HEK293 (cell line): ENCODE data around the gene TMEM106C.

Experiments used
- KLF7 ChIP-seq: fragments of 450-650 bp; formaldehyde crosslinking; IDR thresholded peaks from 2 replicates; pipeline ENCODE4 v1.5.1; 2016; ENCODE audit warnings: missing biosample characterization, missing genetic modification characterization, borderline replicate concordance
- KLF8 ChIP-seq: fragments of 450-650 bp; formaldehyde crosslinking; IDR thresholded peaks from 2 replicates; pipeline ENCODE4 v1.5.1; 2016; ENCODE audit warnings: missing biosample characterization, missing genetic modification characterization
- MYNN ChIP-seq: fragments of 450-650 bp; formaldehyde crosslinking; IDR thresholded peaks from 2 replicates; pipeline ENCODE4 v1.5.1; 2016; ENCODE audit warnings: missing biosample characterization, missing genetic modification characterization, borderline replicate concordance
- REPIN1 ChIP-seq: fragments of 450-650 bp; formaldehyde crosslinking; IDR thresholded peaks from 2 replicates; pipeline ENCODE4 v1.5.1; 2017; ENCODE audit warnings: missing biosample characterization, missing genetic modification characterization, low read depth
- SETDB1 ChIP-seq: IDR thresholded peaks from one replicate; pipeline ENCODE4 v1.6.1; 2017; ENCODE audit warnings: mild to moderate bottlenecking, low read length, moderate library complexity, mixed read lengths; ENCODE audit not compliant: insufficient read length
- SP3 ChIP-seq: fragments of 450-650 bp; formaldehyde crosslinking; IDR thresholded peaks from 2 replicates; pipeline ENCODE4 v1.5.1; 2016; ENCODE audit warnings: missing biosample characterization, missing genetic modification characterization
- ZBTB8A ChIP-seq: fragments of 450-650 bp; formaldehyde crosslinking; IDR thresholded peaks from 2 replicates; pipeline ENCODE4 v1.5.1; 2016; ENCODE audit warnings: missing biosample characterization, missing genetic modification characterization
- ZNF10 ChIP-seq: fragments of 450-650 bp; formaldehyde crosslinking; IDR thresholded peaks from 2 replicates; pipeline ENCODE4 v1.5.1; 2017; ENCODE audit warnings: missing biosample characterization, missing genetic modification characterization
- ZNF140 ChIP-seq: fragments of 450-650 bp; formaldehyde crosslinking; IDR thresholded peaks from 2 replicates; pipeline ENCODE4 v1.5.1; 2016; ENCODE audit warnings: missing biosample characterization, missing genetic modification characterization
- ZNF239 ChIP-seq: fragments of 450-650 bp; formaldehyde crosslinking; IDR thresholded peaks from 2 replicates; pipeline ENCODE4 v1.5.1; 2016; ENCODE audit warnings: missing biosample characterization, missing genetic modification characterization
- ZNF292 ChIP-seq: fragments of 450-650 bp; formaldehyde crosslinking; IDR thresholded peaks from 2 replicates; pipeline ENCODE4 v1.5.1; 2016; ENCODE audit warnings: low read depth, missing biosample characterization, missing genetic modification characterization, borderline replicate concordance
- ZNF426 ChIP-seq: fragments of 450-650 bp; formaldehyde crosslinking; IDR thresholded peaks from 2 replicates; pipeline ENCODE4 v1.5.1; 2017; ENCODE audit warnings: missing biosample characterization, missing genetic modification characterization, mild to moderate bottlenecking, inconsistent platforms, moderate library complexity
- ZNF561 ChIP-seq: fragments of 450-650 bp; IDR thresholded peaks from 2 replicates; pipeline ENCODE4 v1.5.1; 2018; ENCODE audit warnings: missing biosample characterization, missing genetic modification characterization, borderline replicate concordance
- ZNF600 ChIP-seq: fragments of 450-650 bp; formaldehyde crosslinking; IDR thresholded peaks from 2 replicates; pipeline ENCODE4 v1.5.1; 2016; ENCODE audit warnings: missing biosample characterization, missing genetic modification characterization
- TF ChIP-seq, protein P1 (sequence below): fragments of 450-650 bp; formaldehyde crosslinking; conservative IDR thresholded peaks from 2 replicates; pipeline ENCODE4 v1.5.1; 2016; ENCODE audit warnings: low read depth, missing biosample characterization, missing genetic modification characterization
- TF ChIP-seq, protein P2 (sequence below): fragments of 450-650 bp; formaldehyde crosslinking; IDR thresholded peaks from 2 replicates; pipeline ENCODE4 v1.5.1; 2017; ENCODE audit warnings: missing biosample characterization, missing genetic modification characterization
- TF ChIP-seq, protein P3 (sequence below): fragments of 450-650 bp; formaldehyde crosslinking; IDR thresholded peaks from 2 replicates; pipeline ENCODE4 v1.5.1; 2016; ENCODE audit warnings: missing biosample characterization, missing genetic modification characterization
- TF ChIP-seq, protein P4 (sequence below): fragments of 450-650 bp; formaldehyde crosslinking; IDR thresholded peaks from 2 replicates; pipeline ENCODE4 v1.5.1; 2017; ENCODE audit warnings: missing biosample characterization, missing genetic modification characterization
- TF ChIP-seq, protein P5 (sequence below): IDR thresholded peaks from 2 replicates; pipeline ENCODE4 v1.6.1; 2011; ENCODE audit warnings: mild to moderate bottlenecking, low read depth, low read length, borderline replicate concordance

TMEM106C gene

DNA sequence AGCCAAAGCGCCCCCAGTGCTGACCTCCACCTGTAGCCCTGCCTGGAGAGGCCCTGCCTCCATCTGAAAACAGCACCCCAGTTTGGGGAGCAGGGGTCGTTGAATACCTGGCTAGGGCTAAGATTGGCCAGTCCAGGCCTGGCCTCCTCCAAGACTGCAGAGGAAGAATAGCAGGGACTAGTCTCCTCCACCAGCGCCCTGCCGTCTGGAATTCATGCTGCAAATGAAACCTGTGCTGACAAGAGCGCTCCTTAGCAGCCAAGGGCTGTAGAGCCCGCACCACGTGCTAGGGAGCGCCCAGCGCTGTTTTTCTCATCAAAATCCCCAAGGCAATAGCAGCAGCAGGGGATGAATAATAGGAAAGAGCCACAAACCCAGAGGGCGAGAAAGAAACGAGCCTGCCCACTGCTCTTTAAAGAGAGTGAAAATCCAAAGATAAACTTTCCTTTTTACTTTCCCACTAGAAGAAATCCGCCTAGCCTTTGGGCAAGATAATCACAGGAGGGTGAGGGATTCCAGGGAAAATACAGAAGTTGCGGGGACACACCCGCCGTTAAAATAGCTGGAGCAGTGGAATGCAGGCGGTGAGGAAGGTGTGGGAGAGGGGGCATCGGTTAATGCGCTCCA, 37.6 kb downstream of the TMEM106C start (continued):
- TF ChIP-seq REPIN1 (tag by site-specific recombination), result no peak
- TF ChIP-seq, protein P1, sequence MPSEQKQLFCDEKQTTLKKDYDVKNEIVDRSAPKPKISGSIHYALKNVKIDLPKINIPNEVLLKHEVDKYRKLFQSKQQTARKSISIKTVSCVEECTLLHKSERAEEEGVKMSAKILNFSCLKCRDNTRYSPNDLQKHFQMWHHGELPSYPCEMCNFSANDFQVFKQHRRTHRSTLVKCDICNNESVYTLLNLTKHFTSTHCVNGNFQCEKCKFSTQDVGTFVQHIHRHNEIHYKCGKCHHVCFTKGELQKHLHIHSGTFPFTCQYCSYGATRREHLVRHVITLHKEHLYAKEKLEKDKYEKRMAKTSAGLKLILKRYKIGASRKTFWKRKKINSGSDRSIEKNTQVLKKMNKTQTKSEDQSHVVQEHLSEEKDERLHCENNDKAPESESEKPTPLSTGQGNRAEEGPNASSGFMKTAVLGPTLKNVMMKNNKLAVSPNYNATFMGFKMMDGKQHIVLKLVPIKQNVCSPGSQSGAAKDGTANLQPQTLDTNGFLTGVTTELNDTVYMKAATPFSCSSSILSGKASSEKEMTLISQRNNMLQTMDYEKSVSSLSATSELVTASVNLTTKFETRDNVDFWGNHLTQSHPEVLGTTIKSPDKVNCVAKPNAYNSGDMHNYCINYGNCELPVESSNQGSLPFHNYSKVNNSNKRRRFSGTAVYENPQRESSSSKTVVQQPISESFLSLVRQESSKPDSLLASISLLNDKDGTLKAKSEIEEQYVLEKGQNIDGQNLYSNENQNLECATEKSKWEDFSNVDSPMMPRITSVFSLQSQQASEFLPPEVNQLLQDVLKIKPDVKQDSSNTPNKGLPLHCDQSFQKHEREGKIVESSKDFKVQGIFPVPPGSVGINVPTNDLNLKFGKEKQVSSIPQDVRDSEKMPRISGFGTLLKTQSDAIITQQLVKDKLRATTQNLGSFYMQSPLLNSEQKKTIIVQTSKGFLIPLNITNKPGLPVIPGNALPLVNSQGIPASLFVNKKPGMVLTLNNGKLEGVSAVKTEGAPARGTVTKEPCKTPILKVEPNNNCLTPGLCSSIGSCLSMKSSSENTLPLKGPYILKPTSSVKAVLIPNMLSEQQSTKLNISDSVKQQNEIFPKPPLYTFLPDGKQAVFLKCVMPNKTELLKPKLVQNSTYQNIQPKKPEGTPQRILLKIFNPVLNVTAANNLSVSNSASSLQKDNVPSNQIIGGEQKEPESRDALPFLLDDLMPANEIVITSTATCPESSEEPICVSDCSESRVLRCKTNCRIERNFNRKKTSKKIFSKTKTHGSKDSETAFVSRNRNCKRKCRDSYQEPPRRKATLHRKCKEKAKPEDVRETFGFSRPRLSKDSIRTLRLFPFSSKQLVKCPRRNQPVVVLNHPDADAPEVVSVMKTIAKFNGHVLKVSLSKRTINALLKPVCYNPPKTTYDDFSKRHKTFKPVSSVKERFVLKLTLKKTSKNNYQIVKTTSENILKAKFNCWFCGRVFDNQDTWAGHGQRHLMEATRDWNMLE (tag by site-specific recombination), result no peak
- no peak for TF ChIP-seq KLF8
- TF ChIP-seq, protein P2, sequence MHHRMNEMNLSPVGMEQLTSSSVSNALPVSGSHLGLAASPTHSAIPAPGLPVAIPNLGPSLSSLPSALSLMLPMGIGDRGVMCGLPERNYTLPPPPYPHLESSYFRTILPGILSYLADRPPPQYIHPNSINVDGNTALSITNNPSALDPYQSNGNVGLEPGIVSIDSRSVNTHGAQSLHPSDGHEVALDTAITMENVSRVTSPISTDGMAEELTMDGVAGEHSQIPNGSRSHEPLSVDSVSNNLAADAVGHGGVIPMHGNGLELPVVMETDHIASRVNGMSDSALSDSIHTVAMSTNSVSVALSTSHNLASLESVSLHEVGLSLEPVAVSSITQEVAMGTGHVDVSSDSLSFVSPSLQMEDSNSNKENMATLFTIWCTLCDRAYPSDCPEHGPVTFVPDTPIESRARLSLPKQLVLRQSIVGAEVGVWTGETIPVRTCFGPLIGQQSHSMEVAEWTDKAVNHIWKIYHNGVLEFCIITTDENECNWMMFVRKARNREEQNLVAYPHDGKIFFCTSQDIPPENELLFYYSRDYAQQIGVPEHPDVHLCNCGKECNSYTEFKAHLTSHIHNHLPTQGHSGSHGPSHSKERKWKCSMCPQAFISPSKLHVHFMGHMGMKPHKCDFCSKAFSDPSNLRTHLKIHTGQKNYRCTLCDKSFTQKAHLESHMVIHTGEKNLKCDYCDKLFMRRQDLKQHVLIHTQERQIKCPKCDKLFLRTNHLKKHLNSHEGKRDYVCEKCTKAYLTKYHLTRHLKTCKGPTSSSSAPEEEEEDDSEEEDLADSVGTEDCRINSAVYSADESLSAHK, result no peak
- no peak for TF ChIP-seq ZNF600
- no peak for TF ChIP-seq MYNN (tag by site-specific recombination)
- TF ChIP-seq SP3 (tag by site-specific recombination), result 0 out of 2 replicates have a peak, but pooled peaks have one; percentile 73
- TF ChIP-seq, protein P3, sequence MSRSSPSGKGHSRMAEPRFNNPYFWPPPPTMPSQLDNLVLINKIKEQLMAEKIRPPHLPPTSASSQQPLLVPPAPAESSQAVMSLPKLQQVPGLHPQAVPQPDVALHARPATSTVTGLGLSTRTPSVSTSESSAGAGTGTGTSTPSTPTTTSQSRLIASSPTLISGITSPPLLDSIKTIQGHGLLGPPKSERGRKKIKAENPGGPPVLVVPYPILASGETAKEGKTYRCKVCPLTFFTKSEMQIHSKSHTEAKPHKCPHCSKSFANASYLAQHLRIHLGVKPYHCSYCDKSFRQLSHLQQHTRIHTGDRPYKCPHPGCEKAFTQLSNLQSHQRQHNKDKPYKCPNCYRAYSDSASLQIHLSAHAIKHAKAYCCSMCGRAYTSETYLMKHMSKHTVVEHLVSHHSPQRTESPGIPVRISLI, result no peak
- TF ChIP-seq SETDB1, result no peak
- TF ChIP-seq, protein P4, sequence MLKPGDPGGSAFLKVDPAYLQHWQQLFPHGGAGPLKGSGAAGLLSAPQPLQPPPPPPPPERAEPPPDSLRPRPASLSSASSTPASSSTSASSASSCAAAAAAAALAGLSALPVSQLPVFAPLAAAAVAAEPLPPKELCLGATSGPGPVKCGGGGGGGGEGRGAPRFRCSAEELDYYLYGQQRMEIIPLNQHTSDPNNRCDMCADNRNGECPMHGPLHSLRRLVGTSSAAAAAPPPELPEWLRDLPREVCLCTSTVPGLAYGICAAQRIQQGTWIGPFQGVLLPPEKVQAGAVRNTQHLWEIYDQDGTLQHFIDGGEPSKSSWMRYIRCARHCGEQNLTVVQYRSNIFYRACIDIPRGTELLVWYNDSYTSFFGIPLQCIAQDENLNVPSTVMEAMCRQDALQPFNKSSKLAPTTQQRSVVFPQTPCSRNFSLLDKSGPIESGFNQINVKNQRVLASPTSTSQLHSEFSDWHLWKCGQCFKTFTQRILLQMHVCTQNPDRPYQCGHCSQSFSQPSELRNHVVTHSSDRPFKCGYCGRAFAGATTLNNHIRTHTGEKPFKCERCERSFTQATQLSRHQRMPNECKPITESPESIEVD (tag by site-specific recombination), result peak; percentile 46; the same call in 1 of the 2 replicates
- no peak for TF ChIP-seq ZNF426 (tag by site-specific recombination)
- TF ChIP-seq ZNF140 (tag by site-specific recombination), result no peak
- no peak for TF ChIP-seq ZNF10 (tag by site-specific recombination)
- TF ChIP-seq ZNF292 (tag by site-specific recombination), result no peak
- TF ChIP-seq, protein P5, sequence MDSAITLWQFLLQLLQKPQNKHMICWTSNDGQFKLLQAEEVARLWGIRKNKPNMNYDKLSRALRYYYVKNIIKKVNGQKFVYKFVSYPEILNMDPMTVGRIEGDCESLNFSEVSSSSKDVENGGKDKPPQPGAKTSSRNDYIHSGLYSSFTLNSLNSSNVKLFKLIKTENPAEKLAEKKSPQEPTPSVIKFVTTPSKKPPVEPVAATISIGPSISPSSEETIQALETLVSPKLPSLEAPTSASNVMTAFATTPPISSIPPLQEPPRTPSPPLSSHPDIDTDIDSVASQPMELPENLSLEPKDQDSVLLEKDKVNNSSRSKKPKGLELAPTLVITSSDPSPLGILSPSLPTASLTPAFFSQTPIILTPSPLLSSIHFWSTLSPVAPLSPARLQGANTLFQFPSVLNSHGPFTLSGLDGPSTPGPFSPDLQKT, result no peak
- TF ChIP-seq ZNF239 (tag by site-specific recombination), result no peak
- TF ChIP-seq ZNF561, result no peak
- peak; percentile 40; the same call in 1 of the 2 replicates for TF ChIP-seq ZBTB8A
- TF ChIP-seq KLF7 (tag by site-specific recombination), result no peak
